Esophagus (tissue), 2 donors: ENCODE results near the gene DDI2. TPM values are rescaled to one million over a fixed set of nuclear protein-coding genes. Genes with fewer than 3 reads are reported as not detected.

Experiments
- H3K27ac ChIP-seq, 2 donors: one replicate each; pipeline ENCODE4 v1.5.1; 2013; ENCODE audit warnings: low read depth in 2 of 2, mild to moderate bottlenecking in 2 of 2, inconsistent platforms in 1 of 2, low read length in 1 of 2, moderate library complexity in 1 of 2
- H3K27me3 ChIP-seq, 2 donors: one replicate each; pipeline ENCODE4 v1.6.1; 2013; ENCODE audit warnings: low read length in 2 of 2, control low read depth in 1 of 2, mild to moderate bottlenecking in 1 of 2; ENCODE audit not compliant: insufficient read depth in 2 of 2, control insufficient read depth in 1 of 2
- H3K36me3 ChIP-seq, 2 donors: one replicate each; pipeline ENCODE4 v1.6.1; 2013; ENCODE audit warnings: low read length in 1 of 2; ENCODE audit not compliant: control insufficient read depth in 2 of 2, insufficient read depth in 2 of 2
- H3K4me1 ChIP-seq, 2 donors: one replicate each; pipeline ENCODE4 v1.6.1; 2013; ENCODE audit warnings: low read length in 1 of 2; ENCODE audit not compliant: control insufficient read depth in 2 of 2, insufficient read depth in 2 of 2
- H3K4me3 ChIP-seq, 2 donors: one replicate each; pipeline ENCODE4 v1.5.1; 2013; ENCODE audit warnings: low read length in 2 of 2, mild to moderate bottlenecking in 2 of 2, low read depth in 1 of 2, moderate library complexity in 1 of 2
- H3K9me3 ChIP-seq, 2 donors: one replicate each; pipeline ENCODE4 v1.6.1; 2013; ENCODE audit warnings: mild to moderate bottlenecking in 2 of 2, low read depth in 1 of 2, low read length in 1 of 2, moderate library complexity in 1 of 2; ENCODE audit not compliant: control insufficient read depth in 2 of 2, insufficient read depth in 1 of 2
- WGBS, 2 donors: extraction: QIAGEN DNeasy Blood & Tissue Kit; methylation state at CpG; one replicate each; pipeline ENCODE4 v1.1.7; 2013; 5-methylcytosine and 5-hydroxymethylcytosine counted together
- polyA plus RNA-seq, 2 donors: library from polyadenylated mRNA; stranded (reverse); fragments of 200-250 nt; gene quantifications; one replicate each; pipeline ENCODE4 v1.2.3, GENCODE V29; 2013
- donor health status: healthy with polysubstance abuse.
- donor health status: Bipolar disorder and iron deficiency.

DDI2 gene
- polyA plus RNA-seq, 2 donors = 9.6 to 15.3 TPM

DNA sequence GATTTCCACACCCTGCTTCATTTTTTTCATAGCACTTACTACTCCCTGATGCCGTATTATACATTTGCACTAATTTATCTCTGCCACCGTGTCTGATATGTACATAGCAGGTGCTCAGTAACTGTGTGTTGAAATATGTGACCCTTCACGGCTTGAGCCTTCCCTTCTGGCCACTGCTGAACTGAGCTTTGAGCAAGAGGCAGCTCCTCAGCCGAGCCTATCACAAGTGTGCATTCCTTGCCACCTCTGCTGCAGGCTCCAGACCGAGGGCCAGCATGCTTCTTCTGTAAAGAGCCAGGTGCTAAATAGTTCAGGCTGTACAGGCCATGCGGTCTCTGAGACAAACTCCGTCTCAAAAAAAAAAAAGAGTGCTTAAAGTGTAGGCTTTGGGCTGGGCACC lies 89.5 kb downstream of the DDI2 start:
- WGBS, 2 donors = 80 to 84% methylated on average over 7 of the region's 7 CpGs
- peaks cover 0 to 2% of the 10 kb centered on the region in 2 donors for H3K36me3 ChIP-seq
- no peaks in the 10 kb centered on the region for H3K9me3 ChIP-seq
- H3K27me3 ChIP-seq = no peaks in the 10 kb centered on the region
- no peak overlapping the region for H3K4me3 ChIP-seq
- peak overlapping the region in 1 of 2 donors; percentile 15 for H3K27ac ChIP-seq
- peaks cover 10% of the 10 kb centered on the region in 2 donors for H3K4me1 ChIP-seq

DNA sequence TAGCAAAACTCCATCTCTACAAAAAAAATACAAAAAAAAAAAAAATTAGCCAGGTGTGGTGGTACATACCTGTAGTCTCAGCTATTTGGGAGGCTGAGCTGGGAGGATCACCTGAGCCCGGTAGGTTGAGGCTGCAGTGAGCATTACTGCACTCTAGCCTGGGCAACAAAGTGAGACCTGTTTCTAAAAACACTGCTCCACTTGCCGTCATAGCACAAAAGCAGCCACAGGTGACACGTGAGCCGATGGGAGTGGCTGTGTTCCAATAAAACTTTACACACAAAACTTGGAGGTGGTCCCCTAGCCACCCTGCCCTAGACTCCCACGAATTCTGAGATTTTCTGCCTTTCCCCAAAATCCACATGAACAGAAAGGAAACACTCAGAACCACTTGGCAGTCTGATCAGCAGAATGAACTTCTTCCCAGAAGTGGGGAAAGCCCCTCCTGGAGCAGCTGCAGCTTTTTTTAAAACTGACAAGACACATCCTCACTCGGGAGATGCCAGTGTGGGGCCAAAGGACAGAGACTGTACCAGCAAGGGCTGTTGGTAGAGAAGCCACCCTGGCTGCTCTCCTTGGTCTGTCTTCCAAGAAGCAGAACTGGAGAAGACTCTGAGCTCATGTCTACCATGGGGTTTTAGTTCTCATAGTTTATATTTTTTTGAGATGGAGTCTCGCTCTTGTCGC lies 90.1 kb downstream of the DDI2 start:
- Histone ChIP-seq H3K4me1 (peaks cover 10% of the 10 kb centered on the region in 2 donors), H3K36me3 (peaks cover 0 to 2% of the 10 kb centered on the region in 2 donors)
- 76 to 77% methylated on average over 8 of the region's 8 CpGs for WGBS, 2 donors

DNA sequence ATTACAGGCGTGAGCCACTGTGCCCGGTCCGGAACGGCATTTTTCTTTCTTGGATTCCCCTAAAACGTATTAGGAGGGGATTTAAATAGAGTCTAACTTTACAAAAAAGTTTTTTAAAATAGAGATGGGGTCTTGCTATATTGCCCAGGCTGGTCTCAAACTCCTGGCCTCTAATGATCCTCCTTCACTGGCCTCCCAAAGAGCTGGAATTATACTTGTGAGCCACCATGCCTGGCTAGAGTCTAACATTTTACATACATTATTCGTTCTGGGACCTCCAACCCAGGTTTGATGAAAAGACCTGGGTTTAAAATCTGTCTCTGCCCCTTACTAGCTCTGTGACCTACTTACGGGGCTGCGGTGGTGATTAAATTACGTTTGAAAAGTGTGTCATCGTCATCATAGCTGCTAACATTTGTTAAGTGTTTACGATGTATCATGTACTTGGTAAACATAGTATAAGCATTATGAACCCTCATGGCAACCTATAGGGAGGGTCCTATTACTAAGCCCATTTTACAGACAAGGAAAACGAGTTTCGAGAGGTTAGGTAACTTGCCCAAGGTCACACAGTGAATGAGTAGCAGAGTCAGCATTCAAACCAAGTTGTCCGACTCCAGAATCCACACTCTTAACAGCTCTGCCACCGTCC lies 91.4 kb downstream of the DDI2 start:
- WGBS, 2 donors = 87 to 93% methylated on average over 15 of the region's 15 CpGs
- no peak overlapping the region for H3K4me3 ChIP-seq
- no peaks in the 10 kb centered on the region for H3K9me3 ChIP-seq
- H3K4me1 ChIP-seq = peaks cover 5 to 7% of the 10 kb centered on the region in 2 donors
- H3K27ac ChIP-seq = peak overlapping the region in 1 of 2 donors; percentile 7
- H3K27me3 ChIP-seq = no peaks in the 10 kb centered on the region
- peaks cover 0 to 2% of the 10 kb centered on the region in 2 donors for H3K36me3 ChIP-seq

More for the DNA sequence above, 90.1 kb downstream of the DDI2 start:
- Histone ChIP-seq H3K27ac (no peak overlapping the region), H3K27me3 (no peaks in the 10 kb centered on the region), H3K9me3 (no peaks in the 10 kb centered on the region), H3K4me3 (no peak overlapping the region)

DNA sequence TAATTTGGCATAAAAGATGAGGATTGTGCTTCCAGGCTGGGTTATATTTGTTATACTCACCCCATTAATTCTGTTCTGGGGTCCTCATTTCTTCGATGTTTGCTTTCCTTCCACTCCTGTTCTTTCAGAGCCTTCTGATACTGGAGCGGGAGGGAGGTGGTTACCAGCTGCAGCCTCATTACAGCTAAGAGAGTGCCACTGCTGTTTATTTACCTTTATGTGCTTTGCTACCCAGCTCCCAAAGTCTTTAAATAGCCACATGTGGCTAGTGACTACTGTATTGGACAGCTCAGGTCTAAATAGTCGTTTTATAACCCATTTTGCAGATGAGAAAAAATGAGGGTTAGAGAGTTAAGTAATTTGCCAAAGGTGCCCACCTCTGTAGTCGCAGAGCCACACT lies 92.0 kb downstream of the DDI2 start:
- 91 to 94% methylated on average over 4 of the region's 4 CpGs for whole genome bisulfite sequencing, 2 donors
- H3K4me1 ChIP-seq = peaks cover 5 to 6% of the 10 kb centered on the region in 2 donors

DNA sequence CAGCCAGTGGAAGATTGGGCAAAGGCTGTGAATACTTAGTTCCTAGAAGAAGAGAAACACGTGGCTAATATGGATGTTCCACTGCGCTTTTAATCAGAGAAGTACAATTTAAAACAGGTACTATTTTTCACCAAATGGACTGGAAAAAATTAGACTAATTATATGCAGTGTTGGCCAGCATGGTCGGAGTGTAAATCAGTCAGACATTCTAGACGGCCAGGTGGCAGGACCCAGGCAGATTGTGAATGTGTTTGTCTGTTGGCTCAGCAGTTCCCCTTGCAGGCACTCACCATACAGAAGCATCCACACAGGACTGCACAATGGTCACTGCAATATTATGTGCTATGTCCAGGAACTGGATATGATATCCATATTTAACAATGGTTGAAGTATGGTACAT lies 94.9 kb downstream of the DDI2 start:
- H3K4me1 ChIP-seq = peaks cover 0 to 4% of the 10 kb centered on the region in 2 donors
- H3K27ac ChIP-seq = no peak overlapping the region
- peaks cover 0 to 2% of the 10 kb centered on the region in 2 donors for H3K9me3 ChIP-seq
- H3K27me3 ChIP-seq = no peaks in the 10 kb centered on the region
- WGBS, 2 donors = 80 to 84% methylated on average over 4 of the region's 4 CpGs
- no peak overlapping the region for H3K4me3 ChIP-seq
- H3K36me3 ChIP-seq = peaks cover 0 to 11% of the 10 kb centered on the region in 2 donors

More for the DNA sequence above, 92.0 kb downstream of the DDI2 start:
- Histone ChIP-seq H3K36me3 (peaks cover 0 to 2% of the 10 kb centered on the region in 2 donors), H3K27ac (no peak overlapping the region), H3K4me3 (no peak overlapping the region), H3K9me3 (no peaks in the 10 kb centered on the region), H3K27me3 (no peaks in the 10 kb centered on the region)

- 58 to 71% methylated on average over 4 of the region's 4 CpGs for WGBS, 2 donors
- Histone ChIP-seq H3K36me3 (peaks cover 0 to 28% of the 10 kb centered on the region in 2 donors), H3K27ac (peak overlapping the region; percentile 8 to 24), H3K9me3 (peaks cover 0 to 2% of the 10 kb centered on the region in 2 donors), H3K4me3 (no peak overlapping the region), H3K4me1 (peaks cover 0 to 4% of the 10 kb centered on the region in 2 donors), H3K27me3 (no peaks in the 10 kb centered on the region)
Observed at GRCh38 chr1:15714406-15715136, 97.3 kb downstream of the DDI2 start.

DNA sequence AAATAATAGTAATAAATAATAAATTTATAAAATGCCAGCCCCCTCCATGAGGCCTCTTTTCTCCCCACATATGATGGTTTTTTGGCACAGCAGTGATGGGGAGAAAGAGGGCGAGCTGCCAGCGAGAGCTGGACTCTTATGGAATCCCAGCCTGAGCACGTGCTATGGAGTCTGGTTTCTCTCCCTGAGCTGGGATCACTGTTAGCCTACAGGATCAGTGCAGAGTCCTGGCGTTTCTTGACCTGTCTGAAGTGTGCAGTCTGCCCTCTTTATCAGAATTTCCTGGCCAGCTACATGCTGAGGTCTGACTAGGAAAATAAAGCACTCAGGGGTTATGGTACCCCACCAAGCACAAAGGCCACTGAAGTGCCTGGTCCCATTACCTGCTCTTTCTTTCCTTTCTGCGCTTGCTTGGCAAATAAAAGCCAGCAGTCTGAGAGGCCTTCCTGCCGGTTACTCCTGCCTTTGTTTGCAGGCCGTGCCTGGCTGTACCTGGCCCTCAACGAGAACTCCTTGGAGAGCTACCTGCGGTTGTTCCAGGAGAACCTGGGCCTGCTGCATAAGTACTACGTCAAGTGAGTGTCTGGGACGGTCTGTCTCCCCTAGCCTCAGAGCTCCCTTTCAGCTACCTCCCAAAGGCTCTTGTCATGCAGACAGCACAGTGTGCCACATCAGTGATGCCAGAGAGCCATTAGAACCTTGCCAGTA lies 100.3 kb downstream of the DDI2 start:
- Histone ChIP-seq H3K9me3 (peaks cover 0 to 2% of the 10 kb centered on the region in 2 donors), H3K36me3 (peaks cover 0 to 39% of the 10 kb centered on the region in 2 donors), H3K27me3 (no peaks in the 10 kb centered on the region), H3K4me3 (no peak overlapping the region), H3K27ac (no peak overlapping the region), H3K4me1 (peaks cover 0 to 4% of the 10 kb centered on the region in 2 donors)
- WGBS, 2 donors = 86 to 88% methylated on average over 11 of the region's 11 CpGs

GRCh38 chr1:15718199-15718601 lies 100.9 kb downstream of the DDI2 start:
- Histone ChIP-seq H3K27me3 (no peaks in the 10 kb centered on the region), H3K4me1 (peaks cover 0 to 4% of the 10 kb centered on the region in 2 donors), H3K9me3 (peaks cover 0 to 2% of the 10 kb centered on the region in 2 donors), H3K36me3 (peaks cover 4 to 39% of the 10 kb centered on the region in 2 donors), H3K27ac (no peak overlapping the region), H3K4me3 (no peak overlapping the region)
- WGBS, 2 donors = 84 to 92% methylated on average over 8 of the region's 8 CpGs
